Neural progenitor cell (in vitro differentiated cells): ENCODE results near the gene H2BK1.

ENCODE experiments used
- EZH2 ChIP-seq: fragments of 200-600 bp; sonication (generic); IDR thresholded peaks from 2 replicates; pipeline ENCODE4 v1.6.1; 2017; ENCODE audit warnings: antibody characterized with exemption, mild to moderate bottlenecking, moderate library complexity
- EZH2phosphoT487 ChIP-seq: fragments of 200-600 bp; sonication (generic); IDR thresholded peaks from 2 replicates; pipeline ENCODE4 v1.6.1; 2017; ENCODE audit warnings: antibody characterized with exemption
- TF ChIP-seq, protein P1 (sequence below): fragments of 200-600 bp; sonication (generic); IDR thresholded peaks from 2 replicates; pipeline ENCODE4 v1.5.1; 2017; ENCODE audit warnings: antibody characterized with exemption, mild to moderate bottlenecking

DNA sequence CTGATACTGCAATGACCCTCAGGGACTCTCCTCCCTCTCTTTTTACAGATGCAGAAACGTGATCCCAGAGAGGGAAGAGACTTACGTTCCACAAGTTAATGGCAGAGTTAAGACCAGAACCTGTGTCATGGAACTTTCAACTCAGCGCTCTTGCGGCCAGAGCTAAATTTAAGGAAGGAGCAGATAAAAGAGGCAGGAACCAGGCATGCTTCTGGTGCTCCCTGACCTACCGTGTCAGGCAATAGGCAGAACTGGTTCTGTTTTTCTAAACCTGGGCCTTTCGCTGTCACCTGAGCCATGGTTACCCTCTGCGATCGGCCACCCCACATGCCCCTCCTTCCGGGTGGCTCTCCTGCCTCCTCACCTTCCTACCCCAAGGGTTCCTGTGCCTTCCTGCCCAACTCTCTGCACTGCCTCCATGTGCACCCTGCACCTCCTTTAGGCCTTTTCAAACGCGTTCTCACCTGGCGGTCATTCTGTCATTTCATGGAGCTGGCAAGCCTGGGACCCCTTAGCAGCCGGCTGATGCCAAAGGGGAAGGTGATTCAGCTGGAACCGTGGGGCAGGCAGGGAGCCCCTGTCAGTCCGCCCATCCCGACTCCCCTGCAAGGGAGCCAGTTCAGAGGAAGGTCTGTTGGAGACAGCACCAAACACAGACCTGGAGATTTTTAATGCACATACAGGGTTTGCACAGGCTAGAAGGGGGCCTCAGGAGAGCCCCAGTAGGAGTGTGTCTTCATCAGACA, 35.1 kb downstream of the H2BK1 start:
- TF ChIP-seq, protein P1, sequence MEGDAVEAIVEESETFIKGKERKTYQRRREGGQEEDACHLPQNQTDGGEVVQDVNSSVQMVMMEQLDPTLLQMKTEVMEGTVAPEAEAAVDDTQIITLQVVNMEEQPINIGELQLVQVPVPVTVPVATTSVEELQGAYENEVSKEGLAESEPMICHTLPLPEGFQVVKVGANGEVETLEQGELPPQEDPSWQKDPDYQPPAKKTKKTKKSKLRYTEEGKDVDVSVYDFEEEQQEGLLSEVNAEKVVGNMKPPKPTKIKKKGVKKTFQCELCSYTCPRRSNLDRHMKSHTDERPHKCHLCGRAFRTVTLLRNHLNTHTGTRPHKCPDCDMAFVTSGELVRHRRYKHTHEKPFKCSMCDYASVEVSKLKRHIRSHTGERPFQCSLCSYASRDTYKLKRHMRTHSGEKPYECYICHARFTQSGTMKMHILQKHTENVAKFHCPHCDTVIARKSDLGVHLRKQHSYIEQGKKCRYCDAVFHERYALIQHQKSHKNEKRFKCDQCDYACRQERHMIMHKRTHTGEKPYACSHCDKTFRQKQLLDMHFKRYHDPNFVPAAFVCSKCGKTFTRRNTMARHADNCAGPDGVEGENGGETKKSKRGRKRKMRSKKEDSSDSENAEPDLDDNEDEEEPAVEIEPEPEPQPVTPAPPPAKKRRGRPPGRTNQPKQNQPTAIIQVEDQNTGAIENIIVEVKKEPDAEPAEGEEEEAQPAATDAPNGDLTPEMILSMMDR: no peak
- TF ChIP-seq EZH2: no peak
- no peak for TF ChIP-seq EZH2phosphoT487
